MM.1S (cell line): ENCODE measurements around the gene HS3ST6.

Experiments
- EZH2 ChIP-seq: fragments of 300-600 bp; sonication (generic); optimal IDR thresholded peaks from 2 replicates; pipeline ENCODE3; 2017; ENCODE audit warnings: low read depth, mild to moderate bottlenecking, antibody characterized with exemption, low read length, mixed read lengths
- EZH2phosphoT487 ChIP-seq: fragments of 300-600 bp; sonication (generic); IDR thresholded peaks from 2 replicates; pipeline ENCODE4 v1.6.1; 2018; ENCODE audit warnings: antibody characterized with exemption, low read length
- TF ChIP-seq, protein P1 (sequence below): fragments of 300-600 bp; sonication (generic); IDR thresholded peaks from 2 replicates; pipeline ENCODE4 v1.5.1; 2016; ENCODE audit warnings: antibody characterized with exemption, low read length, mixed read lengths

DNA sequence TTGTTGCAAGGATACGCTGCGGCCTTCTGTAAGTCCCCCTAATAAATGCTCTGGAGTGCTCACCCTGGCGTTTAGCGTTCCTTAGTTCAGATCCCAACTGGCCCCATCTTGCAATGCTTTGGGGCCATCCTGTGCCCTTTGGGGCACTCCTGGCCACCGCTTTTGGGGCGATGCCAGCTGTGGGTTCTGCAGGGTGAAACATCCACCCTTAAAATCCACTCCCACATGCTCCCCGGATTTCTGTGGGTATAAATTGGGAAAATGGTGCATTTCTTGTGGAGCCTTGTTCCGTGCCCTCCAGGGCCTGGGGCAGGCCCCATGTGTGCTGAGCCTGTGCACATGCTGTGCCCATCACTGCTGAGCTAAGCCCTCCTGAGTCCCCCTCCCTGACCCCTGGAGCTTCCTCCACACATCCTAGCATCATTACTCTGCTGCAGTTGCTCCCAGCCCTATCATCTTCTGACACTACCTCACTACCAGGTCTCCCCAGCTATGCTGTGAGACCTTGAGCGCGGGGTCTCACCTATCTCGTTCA lies 18.8 kb upstream of the HS3ST6 start:
- TF ChIP-seq, protein P1, sequence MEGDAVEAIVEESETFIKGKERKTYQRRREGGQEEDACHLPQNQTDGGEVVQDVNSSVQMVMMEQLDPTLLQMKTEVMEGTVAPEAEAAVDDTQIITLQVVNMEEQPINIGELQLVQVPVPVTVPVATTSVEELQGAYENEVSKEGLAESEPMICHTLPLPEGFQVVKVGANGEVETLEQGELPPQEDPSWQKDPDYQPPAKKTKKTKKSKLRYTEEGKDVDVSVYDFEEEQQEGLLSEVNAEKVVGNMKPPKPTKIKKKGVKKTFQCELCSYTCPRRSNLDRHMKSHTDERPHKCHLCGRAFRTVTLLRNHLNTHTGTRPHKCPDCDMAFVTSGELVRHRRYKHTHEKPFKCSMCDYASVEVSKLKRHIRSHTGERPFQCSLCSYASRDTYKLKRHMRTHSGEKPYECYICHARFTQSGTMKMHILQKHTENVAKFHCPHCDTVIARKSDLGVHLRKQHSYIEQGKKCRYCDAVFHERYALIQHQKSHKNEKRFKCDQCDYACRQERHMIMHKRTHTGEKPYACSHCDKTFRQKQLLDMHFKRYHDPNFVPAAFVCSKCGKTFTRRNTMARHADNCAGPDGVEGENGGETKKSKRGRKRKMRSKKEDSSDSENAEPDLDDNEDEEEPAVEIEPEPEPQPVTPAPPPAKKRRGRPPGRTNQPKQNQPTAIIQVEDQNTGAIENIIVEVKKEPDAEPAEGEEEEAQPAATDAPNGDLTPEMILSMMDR, result no peak
- no peak for TF ChIP-seq EZH2phosphoT487
- TF ChIP-seq EZH2, result no peak
